Keratinocyte (primary cell): ENCODE results near the gene PRELP. TPM values are rescaled to one million over a fixed set of nuclear protein-coding genes. Genes with fewer than 3 reads are reported as not detected.

ENCODE experiments used
- DNase-seq: peaks from one replicate; pipeline ENCODE4 v3.0.0-alpha.2; 2011; ENCODE audit warnings: low read depth, missing footprints, low spot score
- FAIRE-seq: peaks from 2 replicates; lab custom pipeline; 2011; peaks lifted over from hg19 to GRCh38; lab: Jason Lieb, UNC
- H2AFZ ChIP-seq: 2 replicates; pipeline ENCODE4 v1.6.0; 2012; ENCODE audit warnings: low read length, control low read depth, inconsistent platforms; ENCODE audit not compliant: control insufficient read depth
- H3K27ac ChIP-seq: 2 replicates; pipeline ENCODE4 v1.5.1; 2011; ENCODE audit warnings: low read length; ENCODE audit not compliant: control insufficient read depth, insufficient read depth
- H3K27me3 ChIP-seq: 3 replicates; pipeline ENCODE4 v1.6.0; 2011; ENCODE audit warnings: low read length; ENCODE audit not compliant: control insufficient read depth, insufficient read depth; ENCODE audit errors: extremely low read depth
- H3K36me3 ChIP-seq, 2 experiments: 2 replicates in 1 of 2; 3 replicates in 1 of 2; pipeline ENCODE4 v1.5.1; 2011; ENCODE audit warnings: low read length in 2 of 2, mild to moderate bottlenecking in 1 of 2; ENCODE audit not compliant: control insufficient read depth in 2 of 2, insufficient read depth in 2 of 2; ENCODE audit errors: extremely low read depth in 1 of 2
- H3K4me1 ChIP-seq: 3 replicates; pipeline ENCODE4 v1.5.1; 2011; ENCODE audit warnings: low read length; ENCODE audit not compliant: control insufficient read depth, insufficient read depth; ENCODE audit errors: extremely low read depth
- H3K4me2 ChIP-seq: 3 replicates; pipeline ENCODE4 v1.6.0; 2011; ENCODE audit warnings: low read depth, low read length; ENCODE audit not compliant: control insufficient read depth, insufficient read depth; ENCODE audit errors: extremely low read depth
- H3K4me3 ChIP-seq, 3 experiments: fragments of 200-600 bp in 1 of 3; sonication (generic) in 1 of 3; 2 replicates in 2 of 3; 3 replicates in 1 of 3; pipeline ENCODE4 v1.5.1; 2011 to 2016; ENCODE audit warnings: low read length in 3 of 3, mild to moderate bottlenecking in 3 of 3, control low read depth in 2 of 3, inconsistent platforms in 1 of 3, low read depth in 1 of 3, mixed read lengths in 1 of 3, mixed run types in 1 of 3, moderate library complexity in 1 of 3; ENCODE audit not compliant: control insufficient read depth in 2 of 3, insufficient read depth in 2 of 3; ENCODE audit errors: extremely low read depth in 1 of 3
- H3K79me2 ChIP-seq: 2 replicates; pipeline ENCODE4 v1.6.0; 2012; ENCODE audit warnings: low read length; ENCODE audit not compliant: control insufficient read depth, insufficient read depth
- H3K9ac ChIP-seq: 3 replicates; pipeline ENCODE4 v1.6.0; 2011; ENCODE audit warnings: low read length; ENCODE audit not compliant: control insufficient read depth, insufficient read depth; ENCODE audit errors: extremely low read depth
- H3K9me1 ChIP-seq: 3 replicates; pipeline ENCODE4 v1.6.0; 2011; ENCODE audit warnings: low read length; ENCODE audit not compliant: control insufficient read depth, insufficient read depth; ENCODE audit errors: extremely low read depth
- H3K9me3 ChIP-seq: 2 replicates; pipeline ENCODE4 v1.5.1; 2012; ENCODE audit warnings: low read depth, low read length; ENCODE audit not compliant: control insufficient read depth
- H4K20me1 ChIP-seq: 3 replicates; pipeline ENCODE4 v1.6.0; 2011; ENCODE audit warnings: low read length; ENCODE audit not compliant: control insufficient read depth, insufficient read depth; ENCODE audit errors: extremely low read depth
- CTCF ChIP-seq, 3 experiments: IDR thresholded peaks in 1 of 3; conservative IDR thresholded peaks in 1 of 3; optimal IDR thresholded peaks in 1 of 3; 2 replicates in 2 of 3; 3 replicates in 1 of 3; pipeline versions ENCODE3 to v1.5.1; 2011; ENCODE audit warnings: low read length in 3 of 3, mild to moderate bottlenecking in 3 of 3, moderate library complexity in 2 of 3, control low read depth in 1 of 3, inconsistent platforms in 1 of 3; ENCODE audit not compliant: insufficient read depth in 2 of 3; ENCODE audit errors: extremely low read depth in 1 of 3
- EZH2 ChIP-seq: IDR thresholded peaks from one replicate; pipeline ENCODE4 v1.6.1; 2012; ENCODE audit warnings: inconsistent platforms, mild to moderate bottlenecking, low read length, moderate library complexity
- dilution Hi-C: fragments of 300-500 bp; cut with MboI; formaldehyde crosslinking; loops from one replicate; pipeline ENCODE4 v1.7.0; 2020; ENCODE audit warnings: low sequenced_read_pairs; ENCODE audit not compliant: extremely low pct_ligation_motif_present
- polyA plus RNA-seq, 5 experiments: library from polyadenylated mRNA; depleted of rRNA in 3 of 5; stranded (reverse) in 3 of 5; stranded (forward) in 1 of 5; unstranded in 1 of 5; fragments of >200 nt; gene quantifications; 1 replicate in 1 of 5; 2 replicates in 3 of 5; 3 replicates in 1 of 5; pipeline versions ENCODE4 v1.2.1 to v1.2.3, GENCODE V29; 2011 to 2012; ENCODE audit warnings: missing spikeins in 2 of 5, low read depth in 1 of 5, low replicate concordance in 1 of 5

The PRELP gene
- polyA plus RNA-seq, 1 donor (not counting 4 experiments of a cell fraction or from before 2014, with no cell fraction given), result 0.01 TPM

- no peak overlapping the region for H3K4me3 ChIP-seq
- DNase-seq (no peak), FAIRE-seq (no peak)
- no peaks in the 10 kb centered on the region for H3K9me3 ChIP-seq
- H4K20me1 ChIP-seq, result no peaks in the 10 kb centered on the region
- no peak overlapping the region for H3K4me2 ChIP-seq
- no peaks in the 10 kb centered on the region for H3K79me2 ChIP-seq
- dilution Hi-C loops, result no loop called here
- H3K27ac ChIP-seq, result no peak overlapping the region
- H2AFZ ChIP-seq, result no peak overlapping the region
- no peaks in the 10 kb centered on the region for H3K36me3 ChIP-seq
- no peak overlapping the region for H3K9ac ChIP-seq
- H3K27me3 ChIP-seq, result no peaks in the 10 kb centered on the region
- H3K4me1 ChIP-seq, result peaks cover 14% of the 10 kb centered on the region
- TF ChIP-seq CTCF (optimal IDR thresholded peaks at IDR 0.05 in 1 of 3, IDR thresholded peaks at IDR 0.05 in 1 of 3, conservative IDR thresholded peaks at IDR 0.05 in 1 of 3; ENCODE audit: extremely low read depth in 1 of 3, insufficient read depth in 2 of 3, low read length in 3 of 3) (no peak), EZH2 (no peak)
- H3K9me1 ChIP-seq, result no peaks in the 10 kb centered on the region
Observed at GRCh38 chr1:203528063-203528462, 52.5 kb downstream of the PRELP start.

GRCh38 chr1:203528976-203529835, 53.6 kb downstream of the PRELP start:
- no peak overlapping the region for H3K9ac ChIP-seq
- DNase-seq (no peak), FAIRE-seq (no peak)
- H3K9me3 ChIP-seq, result no peaks in the 10 kb centered on the region
- H2AFZ ChIP-seq, result no peak overlapping the region
- H4K20me1 ChIP-seq, result no peaks in the 10 kb centered on the region
- dilution Hi-C loops, result no loop called here
- H3K27ac ChIP-seq, result no peak overlapping the region
- H3K36me3 ChIP-seq, result no peaks in the 10 kb centered on the region
- H3K79me2 ChIP-seq, result no peaks in the 10 kb centered on the region
- no peaks in the 10 kb centered on the region for H3K27me3 ChIP-seq
- no peaks in the 10 kb centered on the region for H3K9me1 ChIP-seq
- peaks cover 20% of the 10 kb centered on the region for H3K4me1 ChIP-seq
- no peak overlapping the region for H3K4me2 ChIP-seq
- H3K4me3 ChIP-seq, result no peak overlapping the region
- TF ChIP-seq EZH2 (no peak), CTCF (optimal IDR thresholded peaks at IDR 0.05 in 1 of 3, IDR thresholded peaks at IDR 0.05 in 1 of 3, conservative IDR thresholded peaks at IDR 0.05 in 1 of 3; ENCODE audit: extremely low read depth in 1 of 3, insufficient read depth in 2 of 3, low read length in 3 of 3) (no peak)
